Activated T-cell treated with anti-CD3 and anti-CD28 coated beads for 48 hours (primary cell): ENCODE results near the gene FXYD7.
"Not testable (repeated sequence)": the region's sequence is repeated elsewhere in the genome, so short reads cannot be mapped to it uniquely, and the experiment has no call there.

Experiments
- DNase-seq: peaks from one replicate; pipeline ENCODE4 v3.0.0-alpha.2; 2020; ENCODE audit warnings: low read depth

The FXYD7 gene

DNA sequence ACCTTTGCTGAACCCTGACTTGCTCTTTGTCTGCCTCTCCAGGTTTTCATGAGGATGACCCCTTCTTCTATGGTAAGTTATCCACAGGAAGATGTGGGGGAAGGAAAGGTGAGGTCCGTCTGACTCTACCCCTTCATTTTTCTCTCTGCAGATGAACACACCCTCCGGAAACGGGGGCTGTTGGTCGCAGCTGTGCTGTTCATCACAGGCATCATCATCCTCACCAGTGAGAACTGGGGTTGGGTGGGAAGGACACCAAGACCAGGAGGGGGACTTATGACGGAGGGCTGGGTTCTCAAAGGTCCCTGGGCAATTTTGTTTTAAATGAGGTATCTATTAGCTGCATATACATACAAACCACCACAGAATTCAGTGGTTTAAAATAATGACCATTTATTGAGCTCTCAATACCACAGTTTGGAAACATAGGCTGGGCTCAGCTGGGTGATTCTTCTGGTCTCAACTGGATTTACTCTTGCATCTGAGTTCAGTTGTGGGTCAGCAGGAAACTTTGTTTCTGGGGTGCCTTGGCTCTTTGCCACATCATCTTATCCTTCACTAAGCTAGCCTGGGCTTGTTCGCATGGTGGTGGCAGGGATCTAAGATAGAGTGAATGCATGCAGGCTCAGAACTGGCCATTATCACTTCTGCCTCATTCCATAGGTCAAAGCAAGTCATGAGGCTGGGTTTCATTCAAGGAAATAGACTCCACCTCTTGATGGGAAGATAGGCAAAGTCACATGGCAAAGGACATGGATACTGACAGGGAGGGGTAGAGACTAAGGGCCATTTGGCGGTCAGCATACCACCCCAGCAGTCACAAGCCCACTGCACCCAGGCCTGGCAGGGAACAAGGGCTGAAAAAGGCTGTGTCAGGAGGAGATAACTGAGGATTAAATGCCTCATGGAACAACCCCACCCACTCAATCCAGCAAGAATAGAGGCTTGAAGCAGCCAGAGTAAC is 23.3 kb downstream of the FXYD7 start:
- DNase-seq, result no peak

GRCh38 chr19:35167251-35168119 is 24.4 kb downstream of the FXYD7 start:
- DNase-seq, result no peak

DNA sequence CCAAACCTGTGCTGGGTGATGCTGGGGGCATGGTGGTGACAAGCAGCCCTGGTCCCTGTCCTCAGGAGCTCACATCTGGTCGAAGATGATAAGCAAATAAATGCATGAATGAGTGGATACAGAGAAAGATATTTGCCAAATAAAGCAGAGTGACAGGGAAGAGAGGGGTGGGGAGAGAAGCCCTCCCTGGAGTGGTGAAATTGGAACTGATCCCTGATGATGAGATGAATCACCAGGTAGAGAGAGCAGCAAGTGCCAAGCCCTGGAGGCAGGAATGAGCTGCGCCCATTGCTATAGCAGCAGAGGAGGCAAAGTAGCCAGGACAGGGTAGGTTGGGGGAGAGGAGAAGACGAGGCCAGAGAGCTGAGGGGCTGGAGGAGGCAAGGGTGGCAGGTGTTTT is 25.1 kb downstream of the FXYD7 start:
- no peak for DNase-seq

DNA sequence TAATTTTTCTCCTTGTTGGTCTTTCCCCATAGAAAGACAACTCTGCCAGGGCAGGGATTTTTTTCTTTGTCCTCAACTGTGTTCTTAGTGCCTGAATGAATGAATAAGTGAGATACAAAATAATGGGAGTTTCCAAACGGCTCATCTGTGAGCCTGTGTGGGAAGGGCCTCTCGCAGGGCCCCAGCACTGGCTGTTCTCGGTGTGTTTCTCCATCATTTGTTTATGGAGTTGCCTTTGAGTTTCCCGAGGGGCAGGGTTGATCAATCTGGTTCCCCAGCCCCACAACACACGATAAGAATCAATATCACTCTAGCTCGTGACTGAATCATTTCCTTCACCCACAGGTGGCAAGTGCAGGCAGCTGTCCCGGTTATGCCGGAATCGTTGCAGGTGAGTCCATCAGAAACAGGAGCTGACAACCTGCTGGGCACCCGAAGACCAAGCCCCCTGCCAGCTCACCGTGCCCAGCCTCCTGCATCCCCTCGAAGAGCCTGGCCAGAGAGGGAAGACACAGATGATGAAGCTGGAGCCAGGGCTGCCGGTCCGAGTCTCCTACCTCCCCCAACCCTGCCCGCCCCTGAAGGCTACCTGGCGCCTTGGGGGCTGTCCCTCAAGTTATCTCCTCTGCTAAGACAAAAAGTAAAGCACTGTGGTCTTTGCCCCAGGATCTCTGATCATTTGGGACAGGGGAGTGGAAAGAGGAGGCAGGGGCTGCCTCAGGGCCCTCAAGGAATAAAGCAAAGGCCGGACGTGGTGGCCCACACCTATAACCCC is 26.4 kb downstream of the FXYD7 start:
- no peak for DNase-seq

DNA sequence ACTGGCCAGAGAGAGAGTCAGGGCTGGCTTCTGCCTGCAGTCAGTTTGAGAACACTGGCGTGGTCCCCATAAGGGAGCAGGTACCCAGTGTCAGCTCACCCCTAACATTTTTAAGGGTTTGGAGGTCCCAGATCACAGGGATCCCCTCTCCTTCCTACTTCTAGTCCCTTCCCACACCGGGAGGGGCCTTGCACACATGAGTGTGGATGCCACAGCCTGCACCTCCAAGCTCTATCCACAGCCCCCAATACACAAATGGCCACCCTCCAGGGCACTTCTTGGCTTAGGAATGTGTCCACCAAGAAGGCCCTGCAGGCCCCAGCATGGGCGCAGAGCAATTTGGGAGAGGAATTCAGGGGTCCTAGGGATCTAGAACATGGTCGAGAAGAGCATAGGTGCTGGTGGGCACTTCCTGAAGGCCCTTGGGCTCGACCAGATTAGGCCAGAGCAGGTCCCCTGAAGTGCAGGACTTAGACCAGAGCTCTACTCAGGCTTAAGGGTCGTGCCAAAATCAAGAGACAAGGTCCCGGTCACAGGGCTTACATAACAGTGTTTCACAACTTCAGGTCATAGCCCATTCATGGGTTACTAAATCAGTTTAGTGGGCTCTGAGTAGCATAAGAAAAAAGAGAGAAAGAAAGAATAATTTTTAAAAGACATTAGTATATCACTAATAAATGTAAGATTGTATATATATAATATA is 27.5 kb downstream of the FXYD7 start:
- no peak for DNase-seq

GRCh38 chr19:35171730-35172129 is 28.7 kb downstream of the FXYD7 start:
- DNase-seq, result no peak

DNA sequence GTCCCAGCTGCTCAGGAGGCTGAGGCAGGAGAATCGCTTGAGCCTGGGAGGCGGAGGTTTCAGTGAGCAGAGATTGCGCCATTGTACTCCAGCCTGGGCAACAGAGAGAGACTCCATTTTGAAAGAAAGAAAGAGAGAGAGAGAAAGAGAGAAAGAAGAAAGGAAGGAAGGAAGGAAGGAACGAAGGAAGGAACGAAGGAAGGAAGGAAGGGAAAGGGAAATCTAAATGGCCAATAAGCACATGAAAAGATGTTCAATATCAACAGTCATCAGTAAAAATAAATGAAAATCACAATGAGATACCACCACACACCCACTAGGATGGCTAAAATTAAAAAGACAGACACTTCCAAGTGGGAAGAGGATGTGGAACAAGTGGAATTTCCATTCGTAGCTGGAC is 31.2 kb downstream of the FXYD7 start:
- no peak for DNase-seq

- DNase-seq, result no peak
These were observed 33.1 kb downstream of the FXYD7 start for GRCh38 chr19:35176181-35176570.

DNA sequence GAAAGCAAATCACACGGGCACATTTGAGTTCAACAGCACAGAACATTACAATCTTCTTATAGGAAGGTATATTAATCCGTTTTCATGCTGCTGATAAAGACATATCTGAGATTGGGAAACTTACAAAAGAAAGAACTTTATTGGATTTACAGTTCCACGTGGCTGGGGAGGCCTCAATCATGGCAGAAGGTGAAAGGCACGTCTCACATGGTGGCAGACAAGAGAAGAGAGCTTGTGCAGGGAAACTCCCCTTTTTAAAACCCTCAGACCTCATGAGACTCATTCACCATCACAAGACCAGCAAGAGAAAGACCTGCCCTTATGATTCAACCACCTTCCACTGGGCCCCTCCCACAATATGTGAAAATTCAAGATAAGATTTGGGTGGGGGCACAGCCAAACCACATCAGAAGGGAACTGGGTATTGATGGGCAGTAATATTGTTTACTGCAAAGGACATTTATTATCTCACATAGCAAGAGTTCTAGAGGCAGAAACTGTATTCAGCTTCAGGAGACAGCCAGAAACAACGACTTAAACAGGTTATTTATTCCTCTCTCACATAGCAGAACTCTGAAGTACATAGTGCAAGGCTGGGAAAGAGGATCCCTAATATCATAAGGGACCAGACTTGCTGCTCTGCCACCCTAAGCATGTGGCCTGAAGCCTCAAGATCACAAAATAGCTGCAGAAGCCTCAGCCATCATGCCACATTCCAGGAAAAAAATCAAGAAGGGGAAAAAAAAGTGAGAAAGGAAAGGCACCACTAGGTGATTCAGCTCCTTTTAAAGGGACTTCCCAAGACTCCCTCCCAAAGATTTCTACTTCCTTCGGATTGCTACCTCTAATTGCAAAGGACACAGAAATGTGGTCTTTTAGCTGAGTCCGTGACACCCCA is 34.6 kb downstream of the FXYD7 start:
- no peak for DNase-seq

DNA sequence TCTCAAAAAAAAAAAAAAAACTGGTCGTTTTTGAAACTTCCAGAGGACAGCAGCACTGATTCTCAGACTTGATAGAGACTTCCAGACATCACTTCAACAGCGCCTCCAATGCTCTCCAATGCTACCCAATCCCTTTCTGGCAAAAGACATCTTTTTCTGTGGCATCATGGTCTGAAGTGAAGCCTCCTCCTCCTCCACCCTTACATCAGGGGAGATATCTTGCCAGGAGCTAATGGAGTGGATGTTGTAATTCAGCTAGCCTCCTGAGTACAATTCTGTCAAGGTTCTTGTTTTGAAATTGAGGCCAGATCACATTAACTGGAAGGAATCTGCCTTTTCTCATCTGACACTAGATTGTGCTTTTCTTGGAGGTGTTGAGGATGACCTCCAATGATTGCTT is 35.6 kb downstream of the FXYD7 start:
- no peak for DNase-seq

GRCh38 chr19:35179830-35180229 is 36.8 kb downstream of the FXYD7 start:
- no peak for DNase-seq

DNA sequence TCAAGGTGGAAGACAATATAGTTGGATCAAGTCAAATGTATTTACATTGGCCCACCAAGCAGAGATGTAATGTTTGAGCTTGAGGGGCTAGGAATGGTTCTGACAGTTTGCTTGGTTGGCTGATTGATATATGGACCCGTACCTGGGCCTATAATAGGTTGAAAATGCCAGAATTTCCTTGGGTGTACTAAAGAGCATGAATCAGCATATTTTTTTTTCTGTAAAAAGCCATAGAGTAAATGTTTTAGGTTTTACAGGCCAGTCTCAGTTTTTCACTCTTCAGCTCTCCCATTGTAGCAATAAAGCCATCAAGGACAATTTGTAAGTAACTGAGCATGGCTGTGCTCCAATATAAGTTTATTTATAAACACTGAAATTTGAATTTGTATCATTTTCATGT is 38.3 kb downstream of the FXYD7 start:
- DNase-seq, result no peak

DNA sequence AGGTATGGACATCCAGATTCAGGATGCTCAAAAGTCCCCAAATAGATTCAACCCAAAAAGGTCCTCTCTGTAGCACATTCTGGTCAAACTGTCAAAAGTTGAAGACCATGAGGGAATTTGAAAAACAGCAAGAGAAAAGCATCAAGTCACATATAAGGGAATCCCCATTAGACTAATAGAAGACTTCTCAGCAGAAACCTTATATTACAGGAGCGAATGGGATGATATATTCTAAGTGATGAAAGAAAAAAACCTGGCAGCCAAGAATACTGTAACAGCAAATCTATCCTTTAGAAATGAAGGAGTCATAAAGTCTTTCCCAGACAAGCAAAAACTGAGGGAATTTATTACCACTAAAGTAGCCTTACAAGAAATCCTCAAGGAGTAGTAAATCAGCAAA is 41.2 kb downstream of the FXYD7 start:
- DNase-seq, result no peak

- DNase-seq, result no peak
These were observed 41.8 kb downstream of the FXYD7 start for GRCh38 chr19:35184884-35185283.

DNA sequence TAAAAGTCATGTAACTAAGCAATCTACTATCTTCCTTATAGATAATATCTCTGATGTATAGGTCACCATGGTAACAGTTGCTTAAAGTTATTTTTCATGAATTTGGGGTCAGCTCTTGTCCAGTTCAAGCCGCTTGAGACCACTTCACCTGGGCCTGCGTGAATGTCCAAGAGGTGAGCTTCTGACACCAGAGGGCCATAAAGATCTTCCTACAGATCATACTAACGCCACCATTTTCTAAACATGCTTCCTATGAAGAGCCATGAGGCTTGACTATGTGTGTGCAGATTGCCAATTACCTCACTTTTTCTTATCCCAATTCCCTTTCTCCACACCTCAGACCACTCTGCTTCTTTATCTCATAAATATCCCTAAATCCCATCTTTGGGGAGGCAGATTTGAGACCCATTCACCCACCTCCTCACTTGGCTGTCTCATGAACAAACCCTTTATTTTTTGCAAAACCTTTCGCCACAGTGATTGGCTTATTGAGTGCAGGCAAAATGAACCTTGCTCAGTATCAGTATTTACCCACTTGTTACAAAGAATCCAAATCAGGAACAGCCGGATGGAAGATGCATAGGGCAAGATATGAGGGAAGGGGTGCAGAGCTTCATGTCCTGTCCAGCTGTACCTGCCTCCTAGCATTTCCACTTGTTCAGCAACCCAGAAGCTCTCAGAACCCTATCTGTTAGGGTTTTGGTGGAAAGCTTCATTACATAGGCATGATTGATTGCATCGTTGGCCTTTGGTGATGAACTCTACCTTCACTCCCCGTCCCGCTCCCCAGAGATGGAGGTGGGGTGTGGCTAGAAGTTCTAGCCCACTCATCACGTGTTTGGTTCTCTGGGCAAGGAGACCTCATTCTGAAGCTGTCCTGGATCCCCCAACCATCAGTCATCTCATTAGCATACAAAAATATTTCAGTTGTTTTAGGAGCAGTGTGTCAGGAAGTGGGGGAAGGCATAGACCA is 51.2 kb downstream of the FXYD7 start:
- DNase-seq, result no peak

DNA sequence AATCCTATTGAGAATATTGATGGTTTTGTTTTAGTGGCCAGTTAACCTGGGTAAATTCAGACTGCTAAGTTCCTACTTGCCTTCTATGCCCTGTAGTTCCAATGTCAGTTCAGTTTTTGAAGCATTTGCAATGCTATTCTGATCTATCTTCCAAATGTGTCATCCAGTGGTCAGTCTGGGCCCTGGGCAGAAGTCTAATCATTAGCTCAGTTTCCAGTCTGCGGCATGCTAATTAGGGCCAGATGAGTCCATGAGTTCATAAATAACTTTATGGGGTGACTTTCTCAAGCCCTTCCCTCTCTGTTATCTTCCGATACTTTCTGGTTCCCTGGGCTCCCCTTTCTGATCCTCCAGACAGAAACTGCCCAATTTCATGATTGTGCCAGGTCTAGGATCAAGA is 52.8 kb downstream of the FXYD7 start:
- DNase-seq, result no peak

- not testable (repeated sequence) for DNase-seq
These were observed 53.8 kb downstream of the FXYD7 start for GRCh38 chr19:35196861-35197260.

DNA sequence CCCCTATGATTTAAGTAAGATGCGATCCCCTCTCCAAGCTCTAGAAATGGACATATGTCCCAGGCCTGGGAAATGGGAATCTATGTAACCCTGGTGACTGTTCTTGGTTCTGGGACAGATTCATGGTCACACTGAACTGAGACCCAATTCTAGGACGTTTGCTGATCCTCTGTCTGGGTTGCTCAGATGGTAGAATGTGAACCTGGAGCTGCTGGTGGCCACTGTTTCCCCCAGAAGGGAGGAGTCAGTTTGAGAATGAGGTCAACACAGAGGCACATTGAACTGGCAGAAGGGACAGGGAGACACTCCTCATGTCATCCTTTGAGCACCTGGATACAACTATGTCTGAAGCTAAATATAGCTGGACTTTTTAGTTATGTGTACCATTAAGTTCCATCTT is 56.4 kb downstream of the FXYD7 start:
- no peak for DNase-seq
